Spleen (tissue), 7 donors: Measurements from ENCODE around the gene EFNA3.

Experiments
- POLR2AphosphoS5 ChIP-seq, 3 donors: sonication (generic); formaldehyde crosslinking; IDR thresholded peaks; one replicate each; pipeline ENCODE4 v1.5.1; 2017; ENCODE audit warnings: antibody characterized with exemption in 3 of 3
- TF ChIP-seq, protein P1 (sequence below), 11 experiments: fragments of 200-600 bp in 7 of 11; fragments of 450-650 bp in 4 of 11; sonication (generic) in 4 of 11; IDR thresholded peaks in 8 of 11; conservative IDR thresholded peaks in 3 of 11; 1 replicate in 7 of 11; 2 replicates in 4 of 11; pipeline versions ENCODE4 v1.4.0 to v1.8.0; 2016 to 2021; ENCODE audit warnings: antibody characterized with exemption in 11 of 11, inconsistent platforms in 4 of 11, mild to moderate bottlenecking in 1 of 11
- donor health status: DM: no; HTN: no; CAD: no; lungs with moderate emphysema.
- donor health status: DM: no; HTN: no; CAD: no.
- donor health status: DM: no; HTN: no; CAD: no.

GRCh38 chr1:155092131-155092530 lies 13.5 kb downstream of the EFNA3 start:
- TF ChIP-seq, protein P1, sequence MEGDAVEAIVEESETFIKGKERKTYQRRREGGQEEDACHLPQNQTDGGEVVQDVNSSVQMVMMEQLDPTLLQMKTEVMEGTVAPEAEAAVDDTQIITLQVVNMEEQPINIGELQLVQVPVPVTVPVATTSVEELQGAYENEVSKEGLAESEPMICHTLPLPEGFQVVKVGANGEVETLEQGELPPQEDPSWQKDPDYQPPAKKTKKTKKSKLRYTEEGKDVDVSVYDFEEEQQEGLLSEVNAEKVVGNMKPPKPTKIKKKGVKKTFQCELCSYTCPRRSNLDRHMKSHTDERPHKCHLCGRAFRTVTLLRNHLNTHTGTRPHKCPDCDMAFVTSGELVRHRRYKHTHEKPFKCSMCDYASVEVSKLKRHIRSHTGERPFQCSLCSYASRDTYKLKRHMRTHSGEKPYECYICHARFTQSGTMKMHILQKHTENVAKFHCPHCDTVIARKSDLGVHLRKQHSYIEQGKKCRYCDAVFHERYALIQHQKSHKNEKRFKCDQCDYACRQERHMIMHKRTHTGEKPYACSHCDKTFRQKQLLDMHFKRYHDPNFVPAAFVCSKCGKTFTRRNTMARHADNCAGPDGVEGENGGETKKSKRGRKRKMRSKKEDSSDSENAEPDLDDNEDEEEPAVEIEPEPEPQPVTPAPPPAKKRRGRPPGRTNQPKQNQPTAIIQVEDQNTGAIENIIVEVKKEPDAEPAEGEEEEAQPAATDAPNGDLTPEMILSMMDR (IDR thresholded peaks at IDR 0.05 in 8 of 11, conservative IDR thresholded peaks at IDR 0.05 in 3 of 11), result no peak
- no peak for TF ChIP-seq POLR2AphosphoS5 (IDR thresholded peaks at IDR 0.05)
